Measurements from ENCODE around the gene NSL1.

NSL1 gene

GRCh38 chr1:212762234-212762633 is 29.3 kb downstream of the NSL1 start:
- no peak for TF ChIP-seq CTCF (IDR thresholded peaks at IDR 0.05)

- TF ChIP-seq CTCF (IDR thresholded peaks at IDR 0.05), result peak; percentile 45
Observed at GRCh38 chr1:212760126-212760823, 31.3 kb downstream of the NSL1 start.

- no peak for TF ChIP-seq CTCF (IDR thresholded peaks at IDR 0.05)
Observed at GRCh38 chr1:212759683-212760082, 31.9 kb downstream of the NSL1 start.

- no peak; the same call in 1 of the 2 replicates for TF ChIP-seq CTCF (IDR thresholded peaks at IDR 0.05)
Observed at GRCh38 chr1:212754680-212755079, 36.9 kb downstream of the NSL1 start.

GRCh38 chr1:212754193-212754592 is 37.4 kb downstream of the NSL1 start:
- no peak for TF ChIP-seq CTCF (IDR thresholded peaks at IDR 0.05)

- no peak for TF ChIP-seq CTCF (IDR thresholded peaks at IDR 0.05)
Observed at GRCh38 chr1:212753749-212754148, 37.8 kb downstream of the NSL1 start.

- no peak for TF ChIP-seq CTCF (IDR thresholded peaks at IDR 0.05)
Observed at GRCh38 chr1:212752934-212753497, 38.6 kb downstream of the NSL1 start.

All from LNCAP (cell line).